BJ (cell line): Measurements from ENCODE around the gene ZMYND8. TPM values are rescaled to one million over a fixed set of nuclear protein-coding genes. Genes with fewer than 3 reads are reported as not detected.

Source experiments
- CTCF ChIA-PET: fragments of 350-600 bp; formaldehyde crosslinking; extraction: SDS; loops from one replicate; lab custom pipeline; 2021; ENCODE audit warnings: antibody characterized with exemption, inconsistent platforms; lab: Yijun Ruan, JAX
- POLR2A ChIA-PET: fragments of 300-600 bp; sonication (Branson Sonifier 250); formaldehyde crosslinking; extraction: SDS; loops from one replicate; lab custom pipeline; 2021; ENCODE audit warnings: antibody characterized with exemption; lab: Charles Lee
- DNase-seq: peaks from one replicate; pipeline ENCODE4 v3.0.0-alpha.2; 2011; ENCODE audit warnings: low read depth
- H3K27me3 ChIP-seq: 2 replicates; pipeline ENCODE4 v1.6.0; 2011; ENCODE audit warnings: low read length; ENCODE audit not compliant: control insufficient read depth, insufficient read depth
- H3K36me3 ChIP-seq: 2 replicates; pipeline ENCODE4 v1.5.1; 2011; ENCODE audit warnings: low read length; ENCODE audit not compliant: control insufficient read depth, insufficient read depth
- H3K4me3 ChIP-seq: 2 replicates; pipeline ENCODE4 v1.5.1; 2011; ENCODE audit warnings: low read depth, mild to moderate bottlenecking, control low read depth, low read length
- polyA plus RNA-seq: library from polyadenylated mRNA; depleted of rRNA; stranded (reverse); fragments of >200 nt; gene quantifications from 2 replicates; pipeline ENCODE4 v1.2.3, GENCODE V29; 2011
- TF ChIP-seq, protein P1 (sequence below): IDR thresholded peaks from 2 replicates; pipeline ENCODE4 v1.5.1; 2011; ENCODE audit warnings: low read depth, mild to moderate bottlenecking, control low read depth, inconsistent platforms, low read length, moderate library complexity; ENCODE audit not compliant: insufficient read depth

ZMYND8 gene
- polyA plus RNA-seq, 1 experiment: 12.7 TPM

DNA sequence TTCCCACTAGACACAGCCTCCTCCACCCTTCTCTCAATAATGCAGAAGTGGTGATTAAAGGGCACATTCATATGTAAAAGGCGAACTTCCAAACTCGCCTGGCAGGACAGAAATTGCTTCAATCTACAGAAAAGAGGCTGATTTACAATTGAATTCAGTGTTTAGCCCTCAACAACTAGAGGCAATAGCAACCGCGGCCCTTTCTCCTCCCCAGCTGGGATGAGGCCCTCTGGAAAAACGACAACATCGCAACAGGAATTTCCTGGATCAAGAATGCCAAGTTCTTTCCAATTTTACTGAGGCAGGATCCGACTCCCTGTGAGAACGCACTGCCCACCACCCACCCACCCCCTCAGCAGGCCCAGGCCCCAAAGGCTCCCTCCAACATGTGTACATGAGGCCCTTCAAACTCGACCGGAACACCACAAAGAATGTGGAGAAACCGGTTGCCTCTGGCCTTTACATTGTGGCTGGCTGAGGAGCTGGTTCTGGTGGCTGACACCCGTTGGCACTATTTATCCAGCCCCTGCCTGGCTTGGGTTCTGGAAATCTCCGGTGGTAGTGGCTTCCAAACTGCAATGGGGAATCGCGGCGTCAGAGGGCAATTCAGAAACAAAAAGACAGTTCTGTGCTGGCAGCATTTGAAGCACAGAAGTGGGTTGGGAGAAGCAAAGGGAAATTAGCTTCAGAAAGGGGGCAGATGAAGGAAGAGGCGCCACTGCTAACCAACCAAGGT is 36.8 kb downstream of the ZMYND8 start:
- ChIA-PET POLR2A (interaction anchor here (0.6 to 2.3 kb wide), 3 partner anchors 12 to 392 kb away, joined by 3 to 6 read pairs (median 3); partner anchors contain the start of gene ZMYND8), CTCF (interaction anchor here (1.2 to 2.4 kb wide), 5 partner anchors 8 to 64 kb away, joined by 3 to 10 read pairs (median 4); no protein-coding TSS in a partner anchor)
- TF ChIP-seq, protein P1, sequence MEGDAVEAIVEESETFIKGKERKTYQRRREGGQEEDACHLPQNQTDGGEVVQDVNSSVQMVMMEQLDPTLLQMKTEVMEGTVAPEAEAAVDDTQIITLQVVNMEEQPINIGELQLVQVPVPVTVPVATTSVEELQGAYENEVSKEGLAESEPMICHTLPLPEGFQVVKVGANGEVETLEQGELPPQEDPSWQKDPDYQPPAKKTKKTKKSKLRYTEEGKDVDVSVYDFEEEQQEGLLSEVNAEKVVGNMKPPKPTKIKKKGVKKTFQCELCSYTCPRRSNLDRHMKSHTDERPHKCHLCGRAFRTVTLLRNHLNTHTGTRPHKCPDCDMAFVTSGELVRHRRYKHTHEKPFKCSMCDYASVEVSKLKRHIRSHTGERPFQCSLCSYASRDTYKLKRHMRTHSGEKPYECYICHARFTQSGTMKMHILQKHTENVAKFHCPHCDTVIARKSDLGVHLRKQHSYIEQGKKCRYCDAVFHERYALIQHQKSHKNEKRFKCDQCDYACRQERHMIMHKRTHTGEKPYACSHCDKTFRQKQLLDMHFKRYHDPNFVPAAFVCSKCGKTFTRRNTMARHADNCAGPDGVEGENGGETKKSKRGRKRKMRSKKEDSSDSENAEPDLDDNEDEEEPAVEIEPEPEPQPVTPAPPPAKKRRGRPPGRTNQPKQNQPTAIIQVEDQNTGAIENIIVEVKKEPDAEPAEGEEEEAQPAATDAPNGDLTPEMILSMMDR: no peak
- no peak for DNase-seq
- Histone ChIP-seq H3K27me3 (no peaks in the 10 kb centered on the region), H3K4me3 (no peak overlapping the region), H3K36me3 (no peaks in the 10 kb centered on the region)

DNA sequence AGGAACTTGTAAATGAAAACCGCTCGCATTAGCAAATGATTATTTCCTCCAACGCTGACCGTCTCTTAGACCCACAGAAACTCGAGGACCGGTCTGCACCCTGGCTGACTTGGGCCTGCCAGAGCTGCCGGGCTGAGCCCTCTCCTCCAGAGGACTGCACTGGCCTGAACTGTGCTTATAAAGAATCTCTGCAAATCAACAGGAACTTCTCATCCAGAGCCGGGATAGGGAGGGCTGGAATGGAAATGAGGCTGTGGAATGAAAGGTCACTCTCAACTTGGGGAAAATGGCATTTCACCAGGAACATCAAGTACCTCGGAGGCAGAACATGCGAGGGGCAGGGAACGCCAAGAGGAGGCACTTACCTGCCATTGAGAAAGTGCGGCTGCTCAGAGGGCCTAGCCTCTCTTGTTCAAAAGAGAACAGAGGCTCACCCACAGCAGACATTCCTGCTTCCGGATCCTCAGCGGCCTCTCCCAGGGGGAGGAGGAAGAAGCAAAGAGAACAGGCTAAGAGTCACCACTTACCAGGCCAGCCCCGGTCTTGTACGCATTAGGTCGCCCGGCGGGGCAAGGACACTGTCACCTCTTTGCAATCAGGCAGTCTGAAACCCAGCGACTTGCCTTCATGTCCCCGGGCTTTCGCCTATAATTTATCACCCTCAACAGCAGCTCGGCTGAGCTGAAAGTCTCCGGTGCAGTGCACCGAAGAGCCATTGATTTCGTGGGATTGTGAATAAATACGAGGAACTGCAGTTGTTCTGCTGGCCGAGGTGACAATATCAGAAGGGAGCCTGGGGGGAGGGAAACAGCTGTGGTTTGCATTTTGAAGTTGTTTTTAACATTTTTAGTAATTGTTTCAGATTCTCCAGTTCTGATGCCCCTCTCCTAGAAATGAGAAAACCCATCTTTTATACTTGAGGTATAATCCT is 37.6 kb downstream of the ZMYND8 start:
- Histone ChIP-seq H3K36me3 (no peaks in the 10 kb centered on the region), H3K4me3 (peak overlapping the region; percentile 3), H3K27me3 (no peaks in the 10 kb centered on the region)
- POLR2A ChIA-PET: interaction anchor here (0.6 to 3.6 kb wide), 3 partner anchors 38 to 391 kb away, joined by 3 to 22 read pairs (median 6); partner anchors contain the start of gene ZMYND8
- no peak for DNase-seq
- TF ChIP-seq, protein P1: no peak
- CTCF ChIA-PET: interaction anchor here (1.2 to 2.4 kb wide), 5 partner anchors 9 to 65 kb away, joined by 3 to 10 read pairs (median 7); no protein-coding TSS in a partner anchor

DNA sequence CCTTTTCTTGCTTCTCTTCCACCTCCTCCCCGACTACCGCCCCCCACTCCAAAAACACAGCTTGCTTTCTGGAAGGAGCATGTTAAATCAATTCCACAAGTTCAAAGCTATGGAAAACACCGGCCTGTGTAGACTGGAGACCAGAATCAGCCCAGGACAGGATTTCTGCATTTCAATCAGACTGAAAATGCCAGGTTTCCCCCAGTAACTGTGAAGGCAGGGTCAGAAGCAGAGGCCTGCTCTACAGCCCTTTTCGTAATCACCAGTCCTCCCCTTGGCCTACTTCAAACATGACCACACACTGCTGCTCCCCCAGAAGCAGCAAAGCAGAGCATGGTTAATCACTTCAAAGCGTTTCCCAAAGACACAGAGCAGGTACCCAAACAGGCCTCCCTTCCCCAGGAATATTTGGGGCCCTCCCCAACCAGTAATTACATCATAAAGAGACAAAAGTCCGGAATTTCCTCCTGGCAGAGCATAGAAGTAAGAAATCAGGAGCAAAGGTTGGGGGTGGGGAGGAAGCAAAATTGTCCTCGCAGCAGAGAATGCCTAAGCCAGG is 38.4 kb downstream of the ZMYND8 start:
- Histone ChIP-seq H3K27me3 (no peaks in the 10 kb centered on the region), H3K36me3 (no peaks in the 10 kb centered on the region), H3K4me3 (peak overlapping the region; percentile 3; the same call in 1 of the 2 replicates)
- peak; percentile 34 for DNase-seq
- ChIA-PET CTCF (interaction anchor here (0.7 to 2.4 kb wide), 6 partner anchors 13 to 66 kb away, joined by 3 to 9 read pairs (median 4); partner anchors contain the start of gene ZMYND8), POLR2A (interaction anchor here (2.3 to 3.6 kb wide), 2 partner anchors 38 to 41 kb away, joined by 6 to 22 read pairs; partner anchors contain the start of gene ZMYND8)
- TF ChIP-seq, protein P1: no peak

DNA sequence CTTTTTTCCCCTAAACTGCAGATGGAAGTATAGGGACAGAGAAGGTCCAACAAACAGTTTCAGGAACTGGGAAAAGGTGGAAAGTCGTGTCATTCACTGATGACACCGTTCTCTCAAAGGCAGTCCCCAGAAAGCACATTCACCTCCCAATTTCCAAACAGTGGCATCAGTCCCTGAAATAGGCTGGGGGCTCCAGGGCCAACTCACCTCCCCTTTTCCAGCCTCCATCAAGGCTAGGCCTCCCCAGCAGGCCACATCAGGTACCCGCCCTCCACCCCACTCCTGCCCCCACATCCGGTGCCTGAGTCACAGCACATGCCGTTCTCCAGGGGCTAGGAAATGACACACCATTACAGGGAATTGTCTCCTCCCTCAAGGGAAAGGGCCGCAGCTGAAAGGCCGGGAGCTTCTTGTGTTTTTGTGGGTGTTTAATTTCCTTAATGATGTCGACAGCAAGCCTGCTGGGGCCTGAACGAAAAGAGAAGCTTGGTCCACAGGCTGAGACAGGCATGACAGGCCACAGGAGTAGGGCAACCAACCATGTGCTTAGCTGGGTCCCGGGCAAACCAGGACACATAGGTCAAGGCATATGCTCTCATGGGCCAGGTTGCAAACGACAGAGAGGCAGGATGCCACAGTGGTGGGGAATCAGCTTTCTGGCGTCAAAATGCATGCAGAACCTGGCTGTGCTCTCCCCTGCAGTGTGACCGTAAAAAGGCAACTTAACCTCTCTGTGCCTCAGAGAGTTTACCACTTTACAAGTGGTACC is 39.2 kb downstream of the ZMYND8 start:
- CTCF ChIA-PET: interaction anchor here (0.5 to 2.4 kb wide), 9 partner anchors 13 to 251 kb away, joined by 3 to 9 read pairs (median 3); partner anchors contain the start of gene ZMYND8
- no peaks in the 10 kb centered on the region for H3K27me3 ChIP-seq
- peaks cover 2% of the 10 kb centered on the region; the same call in 1 of the 2 replicates for H3K36me3 ChIP-seq
- no peak overlapping the region for H3K4me3 ChIP-seq
- DNase-seq: peak; percentile 79
- TF ChIP-seq, protein P1: no peak
- POLR2A ChIA-PET: interaction anchor here (0.7 to 3.6 kb wide), 4 partner anchors 39 to 67 kb away, joined by 5 to 22 read pairs (median 12); partner anchors contain the start of gene ZMYND8
